MM.1S (cell line): ENCODE results near the gene ITGA3.

Source experiments
- DNase-seq: peaks from one replicate; pipeline ENCODE4 v3.0.0-alpha.2; 2015
- H2AFZ ChIP-seq: fragments of 300-600 bp; sonication (generic); 2 replicates; pipeline ENCODE4 v1.6.0; 2016; ENCODE audit warnings: antibody characterized with exemption, low read length
- H3F3A ChIP-seq: fragments of 300-600 bp; sonication (generic); 2 replicates; pipeline ENCODE4 v1.6.1; 2016; ENCODE audit warnings: mild to moderate bottlenecking, antibody characterized with exemption, low read length, moderate library complexity, mixed read lengths; ENCODE audit not compliant: insufficient read depth
- H3K27ac ChIP-seq: fragments of 300-600 bp; sonication (generic); 2 replicates; pipeline ENCODE4 v1.5.1; 2016; ENCODE audit warnings: mild to moderate bottlenecking, low read length
- H3K27me3 ChIP-seq: fragments of 300-600 bp; sonication (generic); replicated peaks from 2 replicates; pipeline ENCODE4 v1.6.0; 2016; ENCODE audit warnings: low read length; ENCODE audit not compliant: insufficient read depth
- H3K36me3 ChIP-seq: fragments of 300-600 bp; sonication (generic); replicated peaks from 2 replicates; pipeline ENCODE4 v1.6.1; 2016; ENCODE audit warnings: mild to moderate bottlenecking, low read length, mixed read lengths; ENCODE audit not compliant: insufficient read depth
- H3K4me1 ChIP-seq: fragments of 300-600 bp; sonication (generic); 2 replicates; pipeline ENCODE4 v1.6.1; 2016; ENCODE audit warnings: low read length, mixed read lengths
- H3K4me2 ChIP-seq: fragments of 300-600 bp; sonication (generic); 2 replicates; pipeline ENCODE4 v1.6.0; 2016; ENCODE audit warnings: low read depth, low read length
- H3K4me3 ChIP-seq: fragments of 300-600 bp; sonication (generic); 2 replicates; pipeline ENCODE4 v1.5.1; 2016; ENCODE audit warnings: low read length, mixed read lengths
- H3K79me2 ChIP-seq: fragments of 300-600 bp; sonication (generic); 2 replicates; pipeline ENCODE4 v1.6.1; 2016; ENCODE audit warnings: mixed run types, low read length, mixed read lengths
- H3K9ac ChIP-seq: fragments of 300-600 bp; sonication (generic); 2 replicates; pipeline ENCODE4 v1.6.1; 2016; ENCODE audit warnings: low read length, mixed read lengths
- H3K9me2 ChIP-seq: fragments of 300-600 bp; sonication (generic); replicated peaks from 2 replicates; pipeline ENCODE4 v1.6.1; 2016; ENCODE audit warnings: mild to moderate bottlenecking, low read length, mixed read lengths; ENCODE audit not compliant: insufficient read depth
- H3K9me3 ChIP-seq: fragments of 300-600 bp; sonication (generic); replicated peaks from 2 replicates; pipeline ENCODE4 v1.6.1; 2016; ENCODE audit warnings: mild to moderate bottlenecking, low read length, mixed read lengths; ENCODE audit not compliant: insufficient read depth
- H4K20me1 ChIP-seq: fragments of 300-600 bp; sonication (generic); 2 replicates; pipeline ENCODE4 v1.6.1; 2016; ENCODE audit warnings: mild to moderate bottlenecking, low read length, moderate library complexity, mixed read lengths; ENCODE audit not compliant: insufficient read depth
- CTCF ChIP-seq: fragments of 300-600 bp; sonication (generic); IDR thresholded peaks from 2 replicates; pipeline ENCODE4 v1.5.1; 2016; ENCODE audit warnings: antibody characterized with exemption, low read length, mixed read lengths
- EZH2 ChIP-seq: fragments of 300-600 bp; sonication (generic); optimal IDR thresholded peaks from 2 replicates; pipeline ENCODE3; 2017; ENCODE audit warnings: low read depth, mild to moderate bottlenecking, antibody characterized with exemption, low read length, mixed read lengths
- EZH2phosphoT487 ChIP-seq: fragments of 300-600 bp; sonication (generic); IDR thresholded peaks from 2 replicates; pipeline ENCODE4 v1.6.1; 2018; ENCODE audit warnings: antibody characterized with exemption, low read length

The ITGA3 gene

DNA sequence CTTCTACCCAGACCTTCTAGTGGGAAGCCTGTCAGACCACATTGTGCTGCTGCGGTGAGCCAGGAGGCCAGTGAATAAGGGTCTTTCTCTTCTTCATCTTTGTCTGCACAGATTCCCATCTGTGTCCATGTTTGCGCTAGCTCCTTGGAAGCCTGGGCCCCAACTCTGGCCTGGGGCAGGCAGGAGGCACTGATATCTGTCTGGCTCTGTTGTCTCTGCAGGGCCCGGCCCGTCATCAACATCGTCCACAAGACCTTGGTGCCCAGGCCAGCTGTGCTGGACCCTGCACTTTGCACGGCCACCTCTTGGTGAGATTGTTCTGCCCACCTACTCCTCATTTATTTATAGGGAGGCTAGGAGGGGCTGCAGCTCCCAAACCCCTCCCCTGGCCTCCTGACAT, 18.3 kb downstream of the ITGA3 start:
- no peak overlapping the region for H3K27ac ChIP-seq
- H3K9ac ChIP-seq = no peak overlapping the region
- H3K4me1 ChIP-seq = peaks cover 33% of the 10 kb centered on the region
- H4K20me1 ChIP-seq = no peaks in the 10 kb centered on the region
- 0 out of 2 replicates have a peak, but pooled peaks cover under 1% of the 10 kb centered on the region for H3F3A ChIP-seq
- TF ChIP-seq CTCF (no peak), EZH2 (no peak), EZH2phosphoT487 (no peak)
- no peaks in the 10 kb centered on the region for H3K79me2 ChIP-seq
- H3K4me2 ChIP-seq = no peak overlapping the region
- H3K9me3 ChIP-seq = no peaks in the 10 kb centered on the region
- no peaks in the 10 kb centered on the region for H3K9me2 ChIP-seq
- no peaks in the 10 kb centered on the region for H3K27me3 ChIP-seq
- H2AFZ ChIP-seq = no peak overlapping the region
- DNase-seq = no peak
- H3K4me3 ChIP-seq = no peak overlapping the region
- no peaks in the 10 kb centered on the region for H3K36me3 ChIP-seq

- no peak overlapping the region for H3K9ac ChIP-seq
- no peaks in the 10 kb centered on the region for H3K9me3 ChIP-seq
- no peak for TF ChIP-seq CTCF
- TF ChIP-seq EZH2 = no peak
- no peak for TF ChIP-seq EZH2phosphoT487
- no peaks in the 10 kb centered on the region for H3K9me2 ChIP-seq
- H3K4me1 ChIP-seq = peaks cover 47% of the 10 kb centered on the region
- no peaks in the 10 kb centered on the region for H3K27me3 ChIP-seq
- no peaks in the 10 kb centered on the region for H3K36me3 ChIP-seq
- H3K27ac ChIP-seq = no peak overlapping the region
- DNase-seq = no peak
- no peak overlapping the region for H3K4me2 ChIP-seq
- H4K20me1 ChIP-seq = no peaks in the 10 kb centered on the region
- peaks cover 10% of the 10 kb centered on the region for H3F3A ChIP-seq
- H2AFZ ChIP-seq = no peak overlapping the region
- no peaks in the 10 kb centered on the region for H3K79me2 ChIP-seq
- H3K4me3 ChIP-seq = no peak overlapping the region
These were observed 19.6 kb downstream of the ITGA3 start for GRCh38 chr17:50075446-50076032.

DNA sequence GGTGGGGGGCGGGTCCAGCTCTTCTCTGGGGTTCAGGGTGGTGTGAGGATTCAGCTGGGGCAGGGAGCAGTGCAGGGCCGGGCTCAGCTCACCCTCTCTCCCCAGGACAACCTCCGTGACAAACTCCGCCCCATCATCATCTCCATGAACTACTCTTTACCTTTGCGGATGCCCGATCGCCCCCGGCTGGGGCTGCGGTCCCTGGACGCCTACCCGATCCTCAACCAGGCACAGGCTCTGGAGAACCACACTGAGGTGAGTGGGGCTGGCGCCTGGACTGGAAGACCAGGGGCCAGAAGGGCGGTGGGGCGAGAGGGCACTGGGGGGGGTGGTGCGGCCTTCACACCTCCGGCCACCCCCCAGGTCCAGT, 20.3 kb downstream of the ITGA3 start:
- H3K79me2 ChIP-seq = no peaks in the 10 kb centered on the region
- no peaks in the 10 kb centered on the region for H4K20me1 ChIP-seq
- DNase-seq = no peak
- no peak overlapping the region for H3K27ac ChIP-seq
- no peaks in the 10 kb centered on the region for H3K9me2 ChIP-seq
- no peak overlapping the region for H3K4me2 ChIP-seq
- H3K27me3 ChIP-seq = no peaks in the 10 kb centered on the region
- TF ChIP-seq EZH2 (no peak), EZH2phosphoT487 (no peak), CTCF (no peak)
- H3K9ac ChIP-seq = no peak overlapping the region
- H2AFZ ChIP-seq = no peak overlapping the region
- peaks cover 51% of the 10 kb centered on the region for H3K4me1 ChIP-seq
- H3K4me3 ChIP-seq = no peak overlapping the region
- no peaks in the 10 kb centered on the region for H3K9me3 ChIP-seq
- no peaks in the 10 kb centered on the region for H3K36me3 ChIP-seq
- peaks cover 12% of the 10 kb centered on the region for H3F3A ChIP-seq
